ENCODE measurements around the gene UMOD. TPM values are rescaled to one million over a fixed set of nuclear protein-coding genes. Genes with fewer than 3 reads are reported as not detected.

The UMOD gene
- total and polyA plus RNA-seq, 4 donors = not detected

DNA sequence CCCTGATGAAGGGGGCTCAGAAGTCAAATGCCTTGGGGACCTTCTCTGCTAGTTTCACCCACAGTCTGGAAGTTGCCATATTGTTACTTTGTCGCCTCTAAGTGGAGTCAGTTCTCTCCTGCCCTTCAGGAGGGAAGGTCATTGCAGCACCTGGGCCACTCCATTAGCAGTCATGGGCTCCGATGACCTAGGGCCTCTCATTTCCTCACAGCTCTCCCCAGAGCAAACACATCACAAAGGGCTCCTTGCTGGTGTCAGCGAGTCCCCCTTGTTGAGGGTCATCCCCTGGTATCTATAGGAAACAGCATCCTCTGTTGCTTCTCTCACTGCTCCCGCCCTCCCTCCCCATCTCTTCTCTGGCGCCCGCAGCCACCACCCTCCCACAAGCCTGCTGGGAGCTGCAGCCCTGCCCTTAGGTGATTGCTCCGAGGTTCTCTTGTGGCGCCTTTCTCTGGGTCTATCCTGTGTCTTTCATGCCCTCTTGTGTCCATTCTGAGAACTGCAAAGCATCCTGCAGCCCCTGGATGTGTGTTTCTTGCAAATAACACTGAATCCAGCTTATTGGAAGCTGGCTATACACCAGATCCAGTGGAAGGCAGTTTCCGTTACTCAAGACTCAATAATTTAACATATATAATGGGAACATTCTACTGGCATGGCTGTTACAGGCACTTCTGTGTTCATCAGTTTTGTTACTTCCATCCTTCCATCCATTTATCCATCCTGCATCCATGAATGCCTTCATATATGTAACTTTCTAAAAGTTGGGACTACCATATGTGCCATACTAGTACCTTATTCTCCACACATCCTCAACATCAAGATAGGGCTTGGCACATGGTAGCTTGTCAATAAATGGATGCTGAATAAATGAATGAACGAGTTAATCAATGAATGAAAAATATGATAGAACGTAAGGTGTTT is 30.9 kb upstream of the UMOD start:
- Histone ChIP-seq H3K27me3 (ENCODE audit: control insufficient read depth in 4 of 4, insufficient read depth in 4 of 4, low read length in 3 of 4) (no peaks in the 10 kb centered on the region), H3K36me3 (ENCODE audit: control insufficient read depth in 4 of 4, insufficient read depth in 3 of 4, low read depth in 1 of 4, low read length in 3 of 4) (no peaks in the 10 kb centered on the region), H3K9ac (ENCODE audit: low read depth in 1 of 2, low read length in 2 of 2) (no peak overlapping the region), H3K4me1 (ENCODE audit: control insufficient read depth in 4 of 4, insufficient read depth in 4 of 4, low read length in 3 of 4) (peaks cover 0 to 20% (median 13%) of the 10 kb centered on the region in 4 donors), H3K4me3 (ENCODE audit: low read depth in 1 of 3, low read length in 3 of 3) (no peak overlapping the region), H3K27ac (ENCODE audit: low read depth in 1 of 2, low read length in 2 of 2) (no peak overlapping the region), H3K9me3 (ENCODE audit: control insufficient read depth in 4 of 4, low read length in 3 of 4) (no peaks in the 10 kb centered on the region)
- no peak for TF ChIP-seq TAF1 (conservative IDR thresholded peaks at IDR 0.05)
- TF ChIP-seq HNF4G (IDR thresholded peaks at IDR 0.05) = no peak
- TF ChIP-seq RAD21 (IDR thresholded peaks at IDR 0.05) = peak; percentile 94 to 95
- TF ChIP-seq, protein P1, sequence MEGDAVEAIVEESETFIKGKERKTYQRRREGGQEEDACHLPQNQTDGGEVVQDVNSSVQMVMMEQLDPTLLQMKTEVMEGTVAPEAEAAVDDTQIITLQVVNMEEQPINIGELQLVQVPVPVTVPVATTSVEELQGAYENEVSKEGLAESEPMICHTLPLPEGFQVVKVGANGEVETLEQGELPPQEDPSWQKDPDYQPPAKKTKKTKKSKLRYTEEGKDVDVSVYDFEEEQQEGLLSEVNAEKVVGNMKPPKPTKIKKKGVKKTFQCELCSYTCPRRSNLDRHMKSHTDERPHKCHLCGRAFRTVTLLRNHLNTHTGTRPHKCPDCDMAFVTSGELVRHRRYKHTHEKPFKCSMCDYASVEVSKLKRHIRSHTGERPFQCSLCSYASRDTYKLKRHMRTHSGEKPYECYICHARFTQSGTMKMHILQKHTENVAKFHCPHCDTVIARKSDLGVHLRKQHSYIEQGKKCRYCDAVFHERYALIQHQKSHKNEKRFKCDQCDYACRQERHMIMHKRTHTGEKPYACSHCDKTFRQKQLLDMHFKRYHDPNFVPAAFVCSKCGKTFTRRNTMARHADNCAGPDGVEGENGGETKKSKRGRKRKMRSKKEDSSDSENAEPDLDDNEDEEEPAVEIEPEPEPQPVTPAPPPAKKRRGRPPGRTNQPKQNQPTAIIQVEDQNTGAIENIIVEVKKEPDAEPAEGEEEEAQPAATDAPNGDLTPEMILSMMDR (IDR thresholded peaks at IDR 0.05; ENCODE audit: low read depth, low read length, missing input control) = peak; percentile 97
- no peak for TF ChIP-seq EGR1 (IDR thresholded peaks at IDR 0.05; ENCODE audit: low read depth in 2 of 2)
- TF ChIP-seq RXRA (IDR thresholded peaks at IDR 0.05) = no peak
- TF ChIP-seq YY1 (IDR thresholded peaks at IDR 0.05) = no peak
- TF ChIP-seq GABPA (IDR thresholded peaks at IDR 0.05 in 1 of 2, conservative IDR thresholded peaks at IDR 0.05 in 1 of 2) = no peak
- TF ChIP-seq FOXA2 (IDR thresholded peaks at IDR 0.05) = no peak
- TF ChIP-seq SP1 (IDR thresholded peaks at IDR 0.05) = no peak
- TF ChIP-seq, protein P2, sequence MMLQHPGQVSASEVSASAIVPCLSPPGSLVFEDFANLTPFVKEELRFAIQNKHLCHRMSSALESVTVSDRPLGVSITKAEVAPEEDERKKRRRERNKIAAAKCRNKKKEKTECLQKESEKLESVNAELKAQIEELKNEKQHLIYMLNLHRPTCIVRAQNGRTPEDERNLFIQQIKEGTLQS (IDR thresholded peaks at IDR 0.05) = no peak
- TF ChIP-seq HNF4A (conservative IDR thresholded peaks at IDR 0.05) = no peak
- no peak for TF ChIP-seq FOXA1 (IDR thresholded peaks at IDR 0.05)
- TF ChIP-seq, protein P3, sequence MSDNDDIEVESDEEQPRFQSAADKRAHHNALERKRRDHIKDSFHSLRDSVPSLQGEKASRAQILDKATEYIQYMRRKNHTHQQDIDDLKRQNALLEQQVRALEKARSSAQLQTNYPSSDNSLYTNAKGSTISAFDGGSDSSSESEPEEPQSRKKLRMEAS (IDR thresholded peaks at IDR 0.05) = no peak
- 32% methylated on average over 11 of the region's 11 CpGs for WGBS
- peak; percentile 54 for DNase-seq (ENCODE audit: low spot score)

DNA sequence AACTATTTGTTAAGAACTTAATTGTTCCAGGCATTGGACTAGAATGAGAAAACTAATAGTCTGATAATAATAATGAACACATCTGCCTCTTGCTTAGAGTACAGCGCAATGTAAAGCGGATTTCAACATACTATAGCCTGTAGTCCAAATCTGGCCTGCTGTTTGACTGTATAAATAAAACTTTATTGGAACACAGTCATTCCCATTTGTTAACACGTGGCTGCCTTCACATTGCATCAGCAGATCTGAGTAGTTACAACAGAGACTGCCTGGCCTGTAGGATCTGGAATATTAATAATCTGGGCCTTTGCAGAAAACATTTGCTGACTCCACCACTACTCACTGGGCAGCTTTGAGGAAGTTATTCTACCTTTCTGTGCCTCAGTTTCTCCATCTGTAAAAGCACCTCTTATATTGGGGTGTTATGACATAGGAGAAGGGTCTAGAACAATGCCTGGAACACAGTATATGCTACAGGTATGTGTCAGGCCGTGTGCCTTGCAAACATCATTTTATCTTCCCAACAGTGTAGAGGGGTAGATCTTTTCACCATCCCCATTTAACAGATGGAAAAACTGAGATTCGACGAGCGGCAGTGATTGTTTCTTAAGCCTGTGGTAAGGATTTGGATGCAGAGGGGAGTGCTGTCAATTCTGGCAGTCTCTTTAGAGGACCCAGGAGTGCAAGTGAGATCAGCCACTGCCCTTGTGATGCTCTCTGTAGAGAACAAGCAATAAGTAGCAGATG is 29.9 kb upstream of the UMOD start:
- H3K4me1 ChIP-seq (ENCODE audit: control insufficient read depth in 4 of 4, insufficient read depth in 4 of 4, low read length in 3 of 4) = peaks cover 0 to 20% (median 13%) of the 10 kb centered on the region in 4 donors
- no peak for DNase-seq (ENCODE audit: low spot score)
- no peaks in the 10 kb centered on the region for H3K9me3 ChIP-seq (ENCODE audit: control insufficient read depth in 4 of 4, low read length in 3 of 4)
- no peak overlapping the region for H3K9ac ChIP-seq (ENCODE audit: low read depth in 1 of 2, low read length in 2 of 2)
- no peak overlapping the region for H3K4me3 ChIP-seq (ENCODE audit: low read depth in 1 of 3, low read length in 3 of 3)
- H3K27me3 ChIP-seq (ENCODE audit: control insufficient read depth in 4 of 4, insufficient read depth in 4 of 4, low read length in 3 of 4) = no peaks in the 10 kb centered on the region
- 93% methylated on average over 7 of the region's 7 CpGs for WGBS
- H3K36me3 ChIP-seq (ENCODE audit: control insufficient read depth in 4 of 4, insufficient read depth in 3 of 4, low read depth in 1 of 4, low read length in 3 of 4) = no peaks in the 10 kb centered on the region
- no peak overlapping the region for H3K27ac ChIP-seq (ENCODE audit: low read depth in 1 of 2, low read length in 2 of 2)
- TF ChIP-seq HNF4G (IDR thresholded peaks at IDR 0.05) (no peak), SP1 (IDR thresholded peaks at IDR 0.05) (no peak), FOXA1 (IDR thresholded peaks at IDR 0.05) (no peak), YY1 (IDR thresholded peaks at IDR 0.05) (no peak), EGR1 (IDR thresholded peaks at IDR 0.05; ENCODE audit: low read depth in 2 of 2) (no peak), TAF1 (conservative IDR thresholded peaks at IDR 0.05) (no peak), JUND (IDR thresholded peaks at IDR 0.05) (no peak), RAD21 (IDR thresholded peaks at IDR 0.05) (no peak), GABPA (IDR thresholded peaks at IDR 0.05 in 1 of 2, conservative IDR thresholded peaks at IDR 0.05 in 1 of 2) (no peak)
- TF ChIP-seq, protein P4, sequence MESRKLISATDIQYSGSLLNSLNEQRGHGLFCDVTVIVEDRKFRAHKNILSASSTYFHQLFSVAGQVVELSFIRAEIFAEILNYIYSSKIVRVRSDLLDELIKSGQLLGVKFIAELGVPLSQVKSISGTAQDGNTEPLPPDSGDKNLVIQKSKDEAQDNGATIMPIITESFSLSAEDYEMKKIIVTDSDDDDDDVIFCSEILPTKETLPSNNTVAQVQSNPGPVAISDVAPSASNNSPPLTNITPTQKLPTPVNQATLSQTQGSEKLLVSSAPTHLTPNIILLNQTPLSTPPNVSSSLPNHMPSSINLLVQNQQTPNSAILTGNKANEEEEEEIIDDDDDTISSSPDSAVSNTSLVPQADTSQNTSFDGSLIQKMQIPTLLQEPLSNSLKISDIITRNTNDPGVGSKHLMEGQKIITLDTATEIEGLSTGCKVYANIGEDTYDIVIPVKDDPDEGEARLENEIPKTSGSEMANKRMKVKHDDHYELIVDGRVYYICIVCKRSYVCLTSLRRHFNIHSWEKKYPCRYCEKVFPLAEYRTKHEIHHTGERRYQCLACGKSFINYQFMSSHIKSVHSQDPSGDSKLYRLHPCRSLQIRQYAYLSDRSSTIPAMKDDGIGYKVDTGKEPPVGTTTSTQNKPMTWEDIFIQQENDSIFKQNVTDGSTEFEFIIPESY (IDR thresholded peaks at IDR 0.05) = no peak
- TF ChIP-seq, protein P2 (IDR thresholded peaks at IDR 0.05) = no peak
- TF ChIP-seq, protein P5, sequence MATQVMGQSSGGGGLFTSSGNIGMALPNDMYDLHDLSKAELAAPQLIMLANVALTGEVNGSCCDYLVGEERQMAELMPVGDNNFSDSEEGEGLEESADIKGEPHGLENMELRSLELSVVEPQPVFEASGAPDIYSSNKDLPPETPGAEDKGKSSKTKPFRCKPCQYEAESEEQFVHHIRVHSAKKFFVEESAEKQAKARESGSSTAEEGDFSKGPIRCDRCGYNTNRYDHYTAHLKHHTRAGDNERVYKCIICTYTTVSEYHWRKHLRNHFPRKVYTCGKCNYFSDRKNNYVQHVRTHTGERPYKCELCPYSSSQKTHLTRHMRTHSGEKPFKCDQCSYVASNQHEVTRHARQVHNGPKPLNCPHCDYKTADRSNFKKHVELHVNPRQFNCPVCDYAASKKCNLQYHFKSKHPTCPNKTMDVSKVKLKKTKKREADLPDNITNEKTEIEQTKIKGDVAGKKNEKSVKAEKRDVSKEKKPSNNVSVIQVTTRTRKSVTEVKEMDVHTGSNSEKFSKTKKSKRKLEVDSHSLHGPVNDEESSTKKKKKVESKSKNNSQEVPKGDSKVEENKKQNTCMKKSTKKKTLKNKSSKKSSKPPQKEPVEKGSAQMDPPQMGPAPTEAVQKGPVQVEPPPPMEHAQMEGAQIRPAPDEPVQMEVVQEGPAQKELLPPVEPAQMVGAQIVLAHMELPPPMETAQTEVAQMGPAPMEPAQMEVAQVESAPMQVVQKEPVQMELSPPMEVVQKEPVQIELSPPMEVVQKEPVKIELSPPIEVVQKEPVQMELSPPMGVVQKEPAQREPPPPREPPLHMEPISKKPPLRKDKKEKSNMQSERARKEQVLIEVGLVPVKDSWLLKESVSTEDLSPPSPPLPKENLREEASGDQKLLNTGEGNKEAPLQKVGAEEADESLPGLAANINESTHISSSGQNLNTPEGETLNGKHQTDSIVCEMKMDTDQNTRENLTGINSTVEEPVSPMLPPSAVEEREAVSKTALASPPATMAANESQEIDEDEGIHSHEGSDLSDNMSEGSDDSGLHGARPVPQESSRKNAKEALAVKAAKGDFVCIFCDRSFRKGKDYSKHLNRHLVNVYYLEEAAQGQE (IDR thresholded peaks at IDR 0.05) = no peak
- TF ChIP-seq, protein P1 (IDR thresholded peaks at IDR 0.05; ENCODE audit: low read depth, low read length, missing input control) = no peak
- TF ChIP-seq, protein P3 (IDR thresholded peaks at IDR 0.05) = no peak

Measured in liver (tissue), 9 donors.